HG03108 (cell line): ENCODE results near the gene PHF21A.

ENCODE experiments used
- ATAC-seq: cut with Tn5 transposase; IDR thresholded peaks from one replicate; pipeline ENCODE4 v1.9.1; 2021; ENCODE audit warnings: moderate library complexity; ENCODE audit not compliant: unreplicated experiment

The PHF21A gene

DNA sequence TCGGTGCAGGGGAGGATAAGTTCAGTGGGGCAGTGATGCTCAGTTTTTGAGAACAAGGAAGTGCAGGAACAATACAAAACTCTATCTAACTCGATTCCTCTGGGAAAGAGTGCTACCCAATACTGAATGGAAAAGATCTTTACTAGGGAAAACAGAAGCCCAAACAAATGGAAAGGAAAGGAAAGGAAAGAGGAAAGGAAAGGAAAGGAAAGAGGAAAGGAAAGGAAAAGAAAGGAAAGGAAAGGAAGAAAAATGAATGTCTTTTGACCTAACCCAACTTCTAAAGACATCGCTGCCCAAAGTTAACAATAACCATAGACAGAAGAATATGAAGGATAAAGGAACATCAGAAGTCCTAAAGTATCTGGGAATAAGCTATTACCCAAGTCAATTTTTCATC is 41.6 kb downstream of the PHF21A start:
- no peak for ATAC-seq

DNA sequence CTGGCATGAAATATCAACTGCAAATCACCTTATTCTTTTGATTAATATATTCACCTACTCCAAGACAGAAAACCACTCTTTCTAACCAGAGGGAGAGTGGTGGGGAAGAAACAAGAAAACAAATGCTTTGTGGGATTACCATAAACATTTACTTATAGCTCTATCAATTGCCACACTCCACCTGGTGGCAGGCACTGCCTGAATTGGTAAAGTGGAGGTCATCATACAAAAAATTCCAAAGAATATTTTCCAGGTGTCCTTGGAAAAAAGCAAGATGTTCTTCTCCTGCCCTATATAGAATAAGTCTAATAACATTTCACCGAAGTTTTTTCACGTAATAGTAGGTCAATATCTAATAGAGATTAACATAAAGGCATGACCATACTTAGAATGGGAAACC is 45.3 kb downstream of the PHF21A start:
- ATAC-seq = no peak

DNA sequence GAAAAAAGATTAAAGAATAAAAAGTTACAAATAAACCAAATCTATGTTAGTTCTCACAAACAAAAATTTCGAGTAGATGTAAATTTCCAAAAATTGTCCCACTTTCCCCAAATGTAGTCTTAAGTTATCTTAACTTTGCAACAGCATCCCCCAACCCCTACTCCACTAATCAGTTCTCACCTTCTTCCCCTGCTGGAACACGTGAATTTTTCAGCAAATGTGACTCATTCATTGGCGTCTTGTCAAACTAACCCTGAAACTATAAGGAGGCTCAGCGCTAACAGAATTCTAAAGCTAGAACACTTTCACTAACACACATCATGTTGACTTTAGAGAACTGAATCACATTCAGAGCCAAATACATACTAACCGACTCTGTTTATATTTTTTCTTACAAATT is 46.1 kb downstream of the PHF21A start:
- ATAC-seq = no peak

DNA sequence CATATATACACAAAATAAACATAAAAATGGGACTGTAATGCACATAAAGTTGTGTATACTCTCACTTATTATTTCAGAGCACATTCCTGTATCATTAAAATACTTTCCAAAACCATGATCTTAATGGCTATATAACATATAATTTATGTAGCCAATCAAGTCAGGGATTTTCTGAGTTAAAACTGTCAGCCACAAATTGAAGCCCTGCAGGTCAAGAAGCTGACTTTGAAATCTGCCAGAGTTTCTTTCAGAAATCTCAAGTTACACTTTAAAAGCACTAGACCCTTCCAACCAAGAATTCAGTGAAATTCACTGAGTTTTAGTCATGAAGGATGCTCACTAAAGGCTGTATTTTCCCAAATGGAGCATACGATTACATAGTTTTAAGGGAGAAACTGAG is 47.6 kb downstream of the PHF21A start:
- no peak for ATAC-seq

DNA sequence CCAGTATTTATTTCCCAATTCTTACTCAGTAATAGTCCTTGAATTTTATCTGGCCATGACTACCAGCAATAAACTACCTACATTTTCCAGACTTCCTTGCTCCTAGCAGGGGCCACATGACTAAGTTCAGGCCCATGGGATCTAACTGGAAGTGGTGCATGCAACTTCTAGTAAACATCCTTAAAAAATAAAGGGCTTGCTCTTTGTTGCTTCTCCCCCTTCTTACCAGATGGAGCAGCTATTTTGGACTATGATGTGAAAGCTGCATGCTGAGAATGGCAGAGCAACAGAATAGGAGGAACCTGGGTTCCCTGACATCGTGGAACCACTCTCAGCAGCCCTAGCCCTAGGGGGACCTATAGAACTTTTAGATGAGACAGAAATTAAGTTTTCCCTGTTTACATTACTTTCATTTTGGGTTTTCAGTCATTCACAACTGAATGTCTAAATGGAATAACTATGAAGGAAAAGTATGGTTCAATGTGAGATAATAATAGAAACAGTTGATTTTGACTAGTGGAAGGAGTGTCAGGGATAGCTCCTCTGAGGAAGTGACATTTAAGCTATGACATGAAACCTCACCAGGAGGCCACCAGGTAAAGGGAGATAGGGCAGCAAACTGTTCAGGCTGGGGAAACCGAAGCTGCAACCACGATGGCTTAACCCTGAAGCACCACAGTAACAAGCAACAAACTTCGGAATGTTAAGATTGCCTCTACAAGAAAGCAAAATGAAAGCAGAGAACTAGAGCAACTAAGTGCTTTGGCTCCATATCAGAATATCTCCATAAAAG is 48.9 kb downstream of the PHF21A start:
- ATAC-seq = no peak

DNA sequence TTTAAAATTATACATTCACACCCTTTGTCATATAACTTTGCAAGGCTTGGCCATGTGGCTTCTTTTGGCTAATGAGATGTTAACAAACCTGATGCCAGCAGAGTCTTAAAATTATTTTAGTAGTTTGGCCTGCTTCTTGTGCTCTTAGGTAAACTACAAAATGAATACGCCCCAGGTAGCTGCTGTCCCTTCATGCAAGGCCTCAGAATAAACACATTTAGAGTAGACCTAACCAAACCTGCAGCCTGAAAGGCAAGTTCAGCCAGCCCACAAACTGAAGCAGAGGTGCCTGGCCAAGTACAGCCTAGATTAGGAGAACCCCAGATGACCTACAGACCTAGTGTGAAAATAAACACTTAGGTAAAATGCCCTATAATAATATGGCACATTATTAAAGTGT is 50.2 kb downstream of the PHF21A start:
- ATAC-seq = no peak

DNA sequence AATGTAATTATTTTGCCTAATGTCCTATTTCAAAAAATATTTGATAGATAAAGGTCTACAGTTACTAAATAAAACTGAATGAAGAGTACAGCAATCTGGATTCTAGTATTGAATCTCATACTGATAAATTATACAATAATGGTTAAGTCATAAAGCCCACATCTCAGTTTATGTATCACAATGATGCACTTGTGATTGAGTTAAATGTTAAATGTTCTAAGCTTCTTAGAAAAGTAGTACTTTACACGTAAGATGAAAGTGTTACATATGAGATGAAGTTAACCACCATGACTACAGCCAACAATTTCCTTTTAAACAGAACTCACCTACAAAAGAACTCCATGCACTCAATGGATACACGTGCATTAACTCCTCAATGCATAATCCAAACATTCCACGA is 51.7 kb downstream of the PHF21A start:
- ATAC-seq = no peak

DNA sequence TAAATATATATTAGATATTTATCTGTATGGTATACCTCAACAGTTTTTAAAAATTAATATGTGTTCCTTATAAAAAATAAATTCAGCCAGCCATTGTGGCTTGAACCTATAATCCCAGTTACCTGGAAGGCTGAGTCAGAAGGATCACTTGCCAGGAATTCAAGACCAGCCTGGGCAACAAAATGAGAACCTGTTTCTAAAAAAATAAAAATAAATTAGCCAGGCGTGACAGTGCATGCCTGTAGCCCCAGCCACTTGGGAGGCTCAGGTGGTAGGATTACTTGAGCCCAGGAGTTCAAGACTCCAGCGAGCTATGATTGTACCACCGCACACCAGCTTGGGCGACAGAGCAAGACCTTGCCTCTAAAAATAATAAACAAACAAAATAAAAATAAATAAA is 54.9 kb downstream of the PHF21A start:
- ATAC-seq = no peak

DNA sequence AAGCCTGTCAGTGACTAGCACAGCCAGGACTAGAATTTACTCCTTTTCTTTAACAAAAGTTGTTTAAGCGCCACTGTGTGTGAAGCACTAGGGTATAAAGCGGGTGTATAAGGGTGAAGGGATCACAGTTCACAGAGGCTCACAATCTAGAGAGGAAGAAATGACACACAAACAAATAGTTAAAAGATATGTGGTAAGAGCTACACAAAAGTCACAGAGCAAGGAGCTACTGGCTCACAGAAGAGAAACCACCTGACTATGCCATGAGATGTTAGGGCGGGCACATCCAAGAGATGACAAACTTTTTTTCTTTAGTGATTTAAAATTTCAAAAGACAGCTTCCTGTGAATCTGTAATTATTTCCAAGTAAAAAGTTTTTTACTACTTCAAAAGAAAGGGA is 55.6 kb downstream of the PHF21A start:
- ATAC-seq = no peak

DNA sequence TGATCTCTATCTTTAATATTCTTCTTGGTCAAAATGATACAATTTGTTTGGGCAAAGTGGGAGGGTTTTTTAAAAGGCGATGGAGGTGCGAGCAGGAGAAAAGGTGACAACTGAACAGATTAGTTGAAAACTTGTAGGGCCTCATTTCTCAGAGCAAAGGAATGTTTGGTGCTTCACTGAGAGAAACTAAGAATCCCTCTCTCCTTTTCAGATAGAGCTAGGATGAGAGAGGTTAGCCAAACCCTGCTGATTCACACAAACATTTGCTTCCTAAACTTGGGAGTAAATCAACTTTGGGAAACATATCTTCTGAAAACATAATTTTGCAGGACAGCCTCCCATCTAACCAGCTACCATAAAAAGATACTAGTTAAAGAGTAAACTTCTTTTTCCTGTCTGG is 57.0 kb downstream of the PHF21A start:
- no peak for ATAC-seq

DNA sequence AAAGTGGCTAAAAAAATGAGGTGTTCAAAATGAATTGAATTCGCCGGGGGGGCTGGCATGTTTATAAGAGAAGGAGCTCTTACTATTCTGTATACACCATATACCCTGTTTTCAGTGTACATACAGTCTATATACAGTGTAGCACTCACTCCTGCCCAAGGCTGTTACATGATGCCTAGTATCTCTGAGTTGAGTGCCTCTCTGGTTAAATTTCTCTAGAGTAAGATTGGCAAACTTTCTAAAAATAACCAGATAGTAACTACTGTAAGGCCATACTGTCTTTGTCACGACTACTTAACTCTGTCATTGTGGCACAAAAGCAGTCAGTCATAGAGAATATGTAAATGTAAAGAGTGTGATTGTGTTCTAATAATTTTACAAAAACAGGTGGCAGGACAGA is 58.1 kb downstream of the PHF21A start:
- no peak for ATAC-seq

DNA sequence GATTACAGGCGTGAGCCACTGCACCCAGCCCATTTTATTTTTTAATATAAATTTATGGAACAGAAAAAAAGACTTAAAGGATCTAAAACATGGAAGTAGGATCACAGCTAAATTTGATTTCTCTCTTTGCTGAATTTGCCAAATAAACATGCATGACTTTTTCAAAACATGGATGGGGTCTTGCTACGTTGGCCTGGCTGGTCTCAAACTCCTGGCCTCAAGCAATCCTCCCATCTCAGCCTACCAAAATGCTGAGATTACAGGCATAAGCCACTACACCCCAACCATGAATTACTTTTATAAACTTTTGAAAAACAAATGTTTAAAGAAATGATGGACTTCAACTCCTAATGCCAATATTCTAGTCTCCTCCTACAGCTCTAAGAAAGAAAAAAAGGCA is 61.2 kb downstream of the PHF21A start:
- ATAC-seq = no peak

DNA sequence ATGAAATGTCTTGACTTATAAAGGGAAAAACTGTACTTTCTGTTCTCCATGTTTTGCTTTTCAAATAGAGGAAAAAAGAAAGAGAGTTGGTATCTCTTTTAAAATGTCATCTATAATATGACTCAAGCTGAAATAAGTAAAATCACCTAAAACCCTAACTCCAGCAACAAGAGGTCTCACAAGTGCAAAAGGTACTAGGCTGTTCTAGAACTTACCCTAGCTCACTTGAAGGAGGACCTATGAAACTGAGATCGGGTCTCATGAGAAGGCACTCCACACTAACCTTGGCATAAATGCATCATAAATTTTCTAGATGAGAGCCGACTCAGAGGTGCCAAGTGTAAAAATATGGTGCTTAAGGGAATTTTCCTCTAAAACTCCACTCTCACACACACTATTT is 63.8 kb downstream of the PHF21A start:
- ATAC-seq = no peak

DNA sequence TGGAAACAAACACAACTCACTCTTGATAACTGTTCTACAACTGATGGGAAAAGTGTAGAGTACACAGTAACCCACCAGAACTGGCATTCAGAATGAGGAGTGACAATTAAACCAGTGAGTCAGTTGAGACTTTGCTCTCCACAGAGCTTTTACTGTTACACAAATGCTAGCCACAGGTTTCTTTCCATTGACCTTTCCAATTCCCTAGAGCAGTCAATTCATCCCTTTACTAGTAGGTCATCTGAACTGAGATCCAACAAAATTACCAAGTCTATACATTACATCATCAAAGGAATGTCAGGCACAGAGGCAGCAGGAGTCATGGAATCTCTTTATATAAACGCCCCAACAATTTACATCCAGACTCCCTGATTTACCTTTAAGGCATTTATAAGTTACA is 65.9 kb downstream of the PHF21A start:
- ATAC-seq = no peak

DNA sequence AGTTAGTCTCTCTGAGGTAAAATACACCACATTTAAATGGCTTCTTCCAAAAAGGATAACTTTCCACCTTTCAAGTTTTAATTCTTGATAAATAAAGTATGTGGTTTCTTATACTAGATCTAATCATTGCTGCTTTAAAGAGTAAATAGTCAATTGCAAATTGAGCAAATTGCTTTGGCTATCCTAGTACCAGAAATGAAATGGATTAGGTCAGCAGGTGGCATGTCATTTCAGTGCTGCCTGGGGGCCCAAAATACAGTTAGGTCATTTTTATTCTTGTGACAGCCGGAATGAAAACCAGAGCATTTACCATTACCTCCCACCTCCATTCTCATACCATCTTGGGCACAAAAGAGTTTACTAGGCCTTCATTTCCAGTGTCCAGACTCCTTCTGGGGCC is 70.2 kb downstream of the PHF21A start:
- ATAC-seq = no peak

DNA sequence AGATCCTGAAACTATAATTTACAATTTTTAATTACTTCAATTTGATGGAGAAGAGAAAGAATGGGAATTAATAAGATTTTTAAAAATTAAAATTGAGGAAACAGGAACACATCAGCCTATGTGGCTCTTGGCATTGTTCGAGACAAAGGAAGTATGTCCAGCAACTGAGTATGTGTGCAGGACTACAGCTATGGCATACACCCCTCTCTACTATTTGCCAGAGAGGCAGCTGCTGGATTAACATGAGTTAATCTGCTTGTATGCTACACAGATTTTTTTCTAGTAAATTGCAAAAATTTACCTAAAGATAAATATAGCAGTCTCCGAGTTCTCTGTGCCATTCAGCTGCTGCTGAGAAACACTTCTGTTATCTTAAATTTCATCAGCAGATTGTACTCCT is 70.6 kb downstream of the PHF21A start:
- no peak for ATAC-seq

DNA sequence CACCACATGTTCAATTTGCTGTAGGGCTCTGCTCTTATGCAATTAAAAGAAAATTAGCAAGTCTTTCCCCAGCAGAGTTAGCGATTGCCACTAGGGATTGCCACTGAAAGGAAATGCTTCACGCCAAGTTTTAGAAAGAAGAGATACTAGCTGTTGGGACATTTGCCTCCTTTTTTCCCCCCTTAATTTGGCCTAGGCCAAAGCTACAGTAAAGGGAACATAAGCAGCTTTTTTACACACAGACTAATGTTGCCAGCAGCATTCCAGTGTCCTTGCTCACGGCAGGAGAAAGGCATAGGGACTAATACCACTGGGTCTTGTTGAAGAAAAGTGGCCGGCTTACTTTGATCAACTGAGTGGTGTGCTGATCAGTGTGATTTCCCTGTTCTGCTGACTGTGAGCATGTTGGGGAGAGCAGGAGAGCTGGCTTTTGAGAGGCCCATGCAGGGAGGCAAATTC is 71.2 kb downstream of the PHF21A start:
- ATAC-seq = no peak

DNA sequence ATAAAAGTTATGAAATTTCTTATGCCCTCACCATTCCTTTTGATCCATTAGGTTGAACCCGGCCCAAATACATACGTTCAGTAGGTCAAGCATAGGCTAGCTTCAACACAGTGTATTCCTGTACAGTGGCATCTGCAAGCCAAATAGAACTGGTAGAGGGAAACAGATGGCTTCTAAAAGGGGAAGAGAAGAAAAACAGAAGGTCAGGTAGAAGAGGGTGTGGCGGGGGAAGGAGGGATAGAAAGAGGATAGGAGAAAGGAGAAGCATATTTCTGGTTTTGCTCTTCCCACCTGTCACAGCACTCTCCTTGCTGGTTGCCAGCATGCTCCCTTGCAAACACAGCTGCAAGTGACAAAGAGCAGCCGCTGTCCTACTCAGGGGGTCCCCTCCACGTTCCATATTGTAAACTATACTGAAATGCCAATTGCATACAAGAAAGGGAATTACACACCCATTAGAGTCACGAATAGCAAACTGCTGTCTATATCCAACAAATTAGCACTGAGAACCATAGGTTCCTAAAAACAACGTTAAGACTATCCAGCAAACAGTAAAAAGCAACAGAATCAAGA is 71.8 kb downstream of the PHF21A start:
- no peak for ATAC-seq

DNA sequence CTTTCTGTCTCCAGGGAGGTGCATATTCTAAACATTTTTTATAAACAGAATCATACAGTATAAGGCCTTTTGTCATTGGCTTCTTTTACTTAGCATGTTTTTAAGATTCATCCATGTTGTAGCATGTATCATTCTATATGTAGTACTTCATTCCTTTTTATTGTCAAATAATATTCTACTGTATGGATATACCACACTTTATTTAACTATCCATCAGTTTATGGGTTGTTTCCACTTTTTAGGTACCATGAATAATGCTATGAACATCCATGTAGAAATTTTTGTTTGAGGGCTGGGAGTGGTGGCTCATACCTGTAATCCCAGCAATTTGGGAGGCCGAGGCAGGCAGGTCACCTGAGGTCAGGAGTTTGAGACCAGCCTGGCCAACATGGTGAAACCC is 73.1 kb downstream of the PHF21A start:
- ATAC-seq = no peak

DNA sequence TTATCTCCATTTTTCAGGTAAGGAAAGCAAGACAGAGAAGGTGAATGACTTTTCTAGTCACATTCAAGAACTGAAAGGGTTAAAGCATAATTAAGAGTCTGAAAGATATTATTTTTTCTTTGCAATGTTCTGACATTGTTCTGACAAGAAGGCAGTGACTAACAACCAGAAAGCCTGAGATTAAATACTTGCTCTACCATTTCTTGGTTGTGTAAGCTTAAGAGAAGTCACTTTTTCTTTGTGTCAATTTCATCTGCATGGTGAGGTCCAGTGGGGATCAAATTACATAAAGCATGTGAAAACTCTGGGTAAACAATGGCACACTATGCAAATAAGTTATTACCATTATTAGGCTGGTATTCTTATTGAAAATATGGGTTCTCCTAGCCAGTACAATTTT is 73.7 kb downstream of the PHF21A start:
- no peak for ATAC-seq

DNA sequence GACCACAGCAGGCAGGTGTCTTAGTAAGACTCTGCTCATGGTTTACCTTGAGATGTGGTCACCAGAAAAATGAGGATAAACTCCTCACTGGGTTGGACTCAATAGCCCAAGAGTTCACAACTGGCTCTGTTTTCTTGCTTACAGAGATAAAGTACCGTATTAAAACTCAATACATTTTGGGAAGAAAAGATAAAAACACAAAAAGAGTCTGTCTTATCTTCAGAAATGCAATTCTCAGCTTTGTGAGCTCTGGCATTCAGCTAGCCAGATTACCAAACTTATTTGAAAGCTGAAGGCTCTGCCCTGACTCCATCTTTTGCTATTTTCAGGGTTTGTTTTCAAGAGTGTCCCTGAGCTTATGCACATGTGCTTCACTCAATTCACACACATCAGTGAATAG is 75.4 kb downstream of the PHF21A start:
- ATAC-seq = no peak

DNA sequence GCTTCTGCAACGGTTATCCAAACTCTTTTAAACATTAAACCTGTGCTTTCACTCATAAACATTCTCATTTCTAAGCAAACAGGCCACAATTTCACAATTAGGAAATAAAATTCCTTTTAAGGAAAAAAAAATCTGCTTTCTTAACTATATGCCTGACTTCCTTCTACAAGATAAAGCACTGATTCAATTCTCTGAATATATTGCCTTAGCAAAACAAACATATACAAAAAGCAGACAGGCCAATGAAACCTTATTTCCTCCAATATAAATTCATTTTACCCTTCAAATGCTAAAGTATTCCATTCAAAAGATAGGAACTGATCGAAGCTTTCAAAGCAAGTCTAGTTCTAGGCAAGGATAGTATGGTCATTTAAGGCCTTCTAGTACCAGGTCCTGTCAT is 76.7 kb downstream of the PHF21A start:
- ATAC-seq = no peak

DNA sequence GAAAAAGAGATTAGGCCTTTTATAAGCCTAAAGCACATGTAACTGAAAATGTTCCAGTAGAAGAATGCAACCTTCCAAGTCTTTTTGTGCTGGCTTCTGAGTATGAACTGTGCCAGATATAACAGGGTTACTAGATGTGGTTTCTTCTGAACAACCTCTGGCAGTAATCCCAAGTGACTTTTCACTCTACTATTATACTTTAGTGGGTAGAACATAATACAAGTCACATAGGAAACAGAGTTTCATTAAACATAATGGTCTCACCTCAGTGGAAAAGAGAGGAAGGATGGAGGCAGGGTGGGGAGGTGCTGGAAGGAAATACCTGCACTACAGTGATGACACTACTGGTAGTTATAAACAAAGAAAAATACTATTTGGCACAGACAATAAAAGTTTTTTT is 81.3 kb downstream of the PHF21A start:
- no peak for ATAC-seq
